ENCODE data around the gene GHDC. TPM values are rescaled to one million over a fixed set of nuclear protein-coding genes. Genes with fewer than 3 reads are reported as not detected.

The GHDC gene
- total and polyA plus RNA-seq, 2 of the 13 experiments (the other 11 are each of a cell fraction or from before 2014, with no cell fraction given) = 15.4 to 22.5 TPM

- TF ChIP-seq WIZ (CRISPR knock-in tag; IDR thresholded peaks at IDR 0.05) (no peak), ZBTB42 (CRISPR knock-in tag; IDR thresholded peaks at IDR 0.05) (peak; percentile 86; the same call in 1 of the 2 replicates), ZNF782 (CRISPR knock-in tag; IDR thresholded peaks at IDR 0.05; ENCODE audit: borderline replicate concordance) (peak; percentile 83; the same call in 1 of the 2 replicates), NBN (conservative IDR thresholded peaks at IDR 0.05) (no peak), ZBTB20 (CRISPR knock-in tag; IDR thresholded peaks at IDR 0.05; ENCODE audit: borderline replicate concordance, low read depth) (peak; percentile 75; the same call in 1 of the 2 replicates)
- TF ChIP-seq, protein P1, sequence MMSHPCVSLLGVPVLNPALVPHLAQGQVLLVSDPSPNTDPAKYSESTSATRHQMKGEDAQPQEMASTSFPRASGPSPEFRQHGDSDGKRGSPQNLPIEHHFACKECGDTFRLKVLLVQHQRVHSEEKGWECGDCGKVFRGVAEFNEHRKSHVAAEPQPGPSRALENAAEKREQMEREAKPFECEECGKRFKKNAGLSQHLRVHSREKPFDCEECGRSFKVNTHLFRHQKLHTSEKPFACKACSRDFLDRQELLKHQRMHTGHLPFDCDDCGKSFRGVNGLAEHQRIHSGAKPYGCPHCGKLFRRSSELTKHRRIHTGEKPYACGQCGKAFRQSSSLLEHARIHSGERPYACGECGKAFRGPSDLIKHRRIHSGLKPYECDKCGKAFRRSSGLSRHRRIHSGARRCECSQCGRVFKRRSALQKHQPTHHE (CRISPR knock-in tag; IDR thresholded peaks at IDR 0.05; ENCODE audit: borderline replicate concordance) = peak; percentile 47; the same call in 1 of the 2 replicates
Observed at GRCh38 chr17:42183741-42184711, 10.3 kb downstream of the GHDC start (continued).

DNA sequence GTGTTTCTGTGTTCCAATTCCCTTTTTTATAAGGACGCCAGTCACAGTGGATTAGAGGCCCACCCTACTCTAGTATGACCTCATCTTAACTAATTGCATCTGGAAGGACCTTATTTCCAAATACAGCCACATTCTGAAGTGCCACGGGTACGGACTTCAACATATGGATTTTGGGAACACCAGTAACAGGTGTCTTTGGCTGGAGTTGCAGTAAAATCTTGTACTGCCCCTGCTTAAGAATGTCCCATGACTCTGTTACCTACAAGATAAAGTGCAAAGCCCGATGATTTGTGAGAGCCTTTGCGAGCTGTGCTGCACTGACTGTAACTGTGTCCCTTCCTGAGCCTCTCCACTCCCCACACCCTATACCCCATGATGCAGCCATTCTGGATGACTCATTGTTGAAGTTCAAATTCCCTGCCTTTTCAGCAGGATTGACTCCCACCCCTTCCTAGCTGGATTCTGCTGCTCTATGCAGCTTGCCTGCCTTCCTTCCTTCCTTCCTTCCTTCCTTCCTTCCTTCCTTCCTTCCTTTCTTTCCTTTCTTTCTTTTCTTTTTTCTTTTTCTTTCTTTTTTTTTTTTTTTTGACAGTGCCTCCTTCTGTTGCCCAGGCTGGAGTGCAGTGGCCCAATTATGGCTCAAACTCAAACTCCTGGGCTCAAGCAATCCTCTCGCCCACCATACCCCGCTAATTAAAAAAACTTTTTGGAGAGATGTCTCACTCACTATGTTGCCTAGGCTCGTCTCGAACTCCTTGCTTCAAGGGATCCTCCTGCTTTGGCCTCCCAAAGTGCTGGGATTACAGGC lies 11.2 kb downstream of the GHDC start:
- peaks cover 60% of the 10 kb centered on the region for H3K4me1 ChIP-seq (ENCODE audit: insufficient read depth, low read length)
- peak overlapping the region; percentile 43 for H3K27ac ChIP-seq (ENCODE audit: extremely low read length, insufficient read depth, low read length)
- ChIA-PET POLR2A (interaction anchor here (0.8 to 2.4 kb wide), 9 partner anchors 11 to 206 kb away, joined by 3 to 30 read pairs (median 8); partner anchors contain the start of genes GHDC and KAT2A), CTCF (ENCODE audit: low intra/inter-chr PET ratio, low total read pairs) (no interaction called here)
- peaks cover 5% of the 10 kb centered on the region for H4K20me1 ChIP-seq (ENCODE audit: insufficient read depth, low read length)
- WGBS (ENCODE audit: low lambda C conversion rate) = 22% methylated on average over 9 of the region's 9 CpGs
- peaks cover 0 to 21% of the 10 kb centered on the region in 2 experiments; a peak in 4 of 5 replicates for H3K27me3 ChIP-seq (ENCODE audit: control insufficient read depth in 1 of 2, insufficient read depth in 2 of 2, low read length in 2 of 2)
- intact Hi-C loops (cut with micrococcal nuclease; ENCODE audit: unreplicated experiment) (loop anchor here (10.0 kb wide), 1 partner anchor 62 kb away; no protein-coding TSS in a partner anchor), in situ Hi-C loops (cut with HindIII; ENCODE audit: extremely low pct_ligation_motif_present, low pct_unique_long_range_greater_than_20kb) (no loop called here)
- H3K4me3 ChIP-seq (replicated peaks in 1 of 3; ENCODE audit: insufficient read depth in 1 of 3, low read depth in 2 of 3, low read length in 3 of 3) = peak overlapping the region; percentile 73 to 88 (median 84)
- ATAC-seq (peak; percentile 56), FAIRE-seq (peak; percentile 77), DNase-seq (ENCODE audit: low spot score) (peak; percentile 78)
- peak overlapping the region; percentile 91 for H3K4me2 ChIP-seq (ENCODE audit: low read depth, low read length)
- H3K9ac ChIP-seq (ENCODE audit: insufficient read depth, low read depth, low read length) = peak overlapping the region; percentile 61
- no peaks in the 10 kb centered on the region for H3K9me3 ChIP-seq (ENCODE audit: low read length)
- BruUV-seq (replicated peaks) = no TSS peak
- no peaks in the 10 kb centered on the region for H3K36me3 ChIP-seq (replicated peaks in 1 of 2; ENCODE audit: control insufficient read depth in 1 of 2, insufficient read depth in 2 of 2, low read length in 2 of 2)
- H2AFZ ChIP-seq (ENCODE audit: low read length) = peak overlapping the region; percentile 36
- H3K79me2 ChIP-seq (ENCODE audit: insufficient read depth, low read length) = no peaks in the 10 kb centered on the region
- TF ChIP-seq HDAC2 (CRISPR knock-in tag; IDR thresholded peaks at IDR 0.05) = peak; percentile 67; the same call in 1 of the 2 replicates
- peak; percentile 85 for TF ChIP-seq JUN (CRISPR knock-in tag; IDR thresholded peaks at IDR 0.05)
- no peak for TF ChIP-seq FOXA1 (IDR thresholded peaks at IDR 0.05)
- TF ChIP-seq FOXA1 (CRISPR knock-in tag; IDR thresholded peaks at IDR 0.05) = peak; percentile 43; the same call in 1 of the 2 replicates
- TF ChIP-seq FOXK1 (CRISPR knock-in tag; IDR thresholded peaks at IDR 0.05; ENCODE audit: borderline replicate concordance, low read depth) = no peak
- TF ChIP-seq, protein P2, sequence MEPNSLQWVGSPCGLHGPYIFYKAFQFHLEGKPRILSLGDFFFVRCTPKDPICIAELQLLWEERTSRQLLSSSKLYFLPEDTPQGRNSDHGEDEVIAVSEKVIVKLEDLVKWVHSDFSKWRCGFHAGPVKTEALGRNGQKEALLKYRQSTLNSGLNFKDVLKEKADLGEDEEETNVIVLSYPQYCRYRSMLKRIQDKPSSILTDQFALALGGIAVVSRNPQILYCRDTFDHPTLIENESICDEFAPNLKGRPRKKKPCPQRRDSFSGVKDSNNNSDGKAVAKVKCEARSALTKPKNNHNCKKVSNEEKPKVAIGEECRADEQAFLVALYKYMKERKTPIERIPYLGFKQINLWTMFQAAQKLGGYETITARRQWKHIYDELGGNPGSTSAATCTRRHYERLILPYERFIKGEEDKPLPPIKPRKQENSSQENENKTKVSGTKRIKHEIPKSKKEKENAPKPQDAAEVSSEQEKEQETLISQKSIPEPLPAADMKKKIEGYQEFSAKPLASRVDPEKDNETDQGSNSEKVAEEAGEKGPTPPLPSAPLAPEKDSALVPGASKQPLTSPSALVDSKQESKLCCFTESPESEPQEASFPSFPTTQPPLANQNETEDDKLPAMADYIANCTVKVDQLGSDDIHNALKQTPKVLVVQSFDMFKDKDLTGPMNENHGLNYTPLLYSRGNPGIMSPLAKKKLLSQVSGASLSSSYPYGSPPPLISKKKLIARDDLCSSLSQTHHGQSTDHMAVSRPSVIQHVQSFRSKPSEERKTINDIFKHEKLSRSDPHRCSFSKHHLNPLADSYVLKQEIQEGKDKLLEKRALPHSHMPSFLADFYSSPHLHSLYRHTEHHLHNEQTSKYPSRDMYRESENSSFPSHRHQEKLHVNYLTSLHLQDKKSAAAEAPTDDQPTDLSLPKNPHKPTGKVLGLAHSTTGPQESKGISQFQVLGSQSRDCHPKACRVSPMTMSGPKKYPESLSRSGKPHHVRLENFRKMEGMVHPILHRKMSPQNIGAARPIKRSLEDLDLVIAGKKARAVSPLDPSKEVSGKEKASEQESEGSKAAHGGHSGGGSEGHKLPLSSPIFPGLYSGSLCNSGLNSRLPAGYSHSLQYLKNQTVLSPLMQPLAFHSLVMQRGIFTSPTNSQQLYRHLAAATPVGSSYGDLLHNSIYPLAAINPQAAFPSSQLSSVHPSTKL (CRISPR knock-in tag; IDR thresholded peaks at IDR 0.05) = peak; percentile 29; the same call in 1 of the 2 replicates
- TF ChIP-seq NFKB2 (CRISPR knock-in tag; IDR thresholded peaks at IDR 0.05; ENCODE audit: borderline replicate concordance) = no peak
- TF ChIP-seq KLF15 (CRISPR knock-in tag; IDR thresholded peaks at IDR 0.05; ENCODE audit: borderline replicate concordance) = no peak
